Measurements from ENCODE around the gene MST1. TPM values are rescaled to one million over a fixed set of nuclear protein-coding genes. Genes with fewer than 3 reads are reported as not detected.

Gene MST1
- total and polyA plus RNA-seq, 5 experiments from 2014 or later, result 0.29 to 13.7 (median 1.1) TPM

DNA sequence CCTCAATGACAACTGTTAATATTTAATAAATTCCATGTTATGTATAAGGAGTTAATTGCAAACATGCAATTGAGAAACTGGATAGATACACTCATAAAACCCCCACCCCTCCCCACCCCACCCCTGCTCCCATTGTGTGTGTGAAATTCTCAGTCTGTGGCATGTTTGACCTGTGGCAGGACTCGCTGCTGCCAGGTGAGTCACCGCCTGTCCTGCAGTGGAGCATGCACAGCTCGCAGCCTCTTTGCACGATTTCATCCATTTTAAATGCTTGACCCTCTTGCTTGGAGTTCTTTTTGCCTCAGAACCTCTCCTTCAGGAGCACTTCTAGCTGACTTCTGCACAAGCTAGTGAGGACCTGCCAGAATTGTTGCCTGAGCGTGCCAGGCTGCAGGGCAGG is 20.4 kb downstream of the MST1 start:
- Mint-ChIP-seq H3K9me3 (no peaks in the 10 kb centered on the region), H3K27ac (peak overlapping the region in 1 of 10 donors; percentile 53), H3K36me3 (no peaks in the 10 kb centered on the region), H3K4me3 (no peak overlapping the region), H3K27me3 (no peaks in the 10 kb centered on the region), H3K4me1 (peaks cover 7 to 16% (median 15%) of the 10 kb centered on the region in 4 donors)
- POLR2A ChIA-PET, result interaction anchor here (0.8 kb wide), 1 partner anchor 129 kb away, joined by 3 read pairs; no protein-coding TSS in a partner anchor
- DNase-seq, result no peak
- ATAC-seq, result no peak

GRCh38 chr3:49668414-49668797 is 20.9 kb downstream of the MST1 start:
- POLR2A ChIA-PET, result no interaction called here

GRCh38 chr3:49667701-49668413 is 21.4 kb downstream of the MST1 start:
- H3K36me3 Mint-ChIP-seq, result no peaks in the 10 kb centered on the region
- no peaks in the 10 kb centered on the region for H3K27me3 Mint-ChIP-seq
- no peaks in the 10 kb centered on the region for H3K9me3 Mint-ChIP-seq
- H3K27ac Mint-ChIP-seq, result no peak overlapping the region
- POLR2A ChIA-PET, result no interaction called here
- no peak overlapping the region for H3K4me3 Mint-ChIP-seq
- no peak for ATAC-seq
- no peak for DNase-seq
- H3K4me1 Mint-ChIP-seq, result peaks cover 5 to 8% (median 6%) of the 10 kb centered on the region in 4 donors

More at GRCh38 chr3:49668414-49668797, 20.9 kb downstream of the MST1 start:
- no peak overlapping the region for H3K4me3 Mint-ChIP-seq
- H3K27ac Mint-ChIP-seq, result no peak overlapping the region
- peaks cover 5 to 12% (median 11%) of the 10 kb centered on the region in 4 donors for H3K4me1 Mint-ChIP-seq
- no peaks in the 10 kb centered on the region for H3K27me3 Mint-ChIP-seq
- no peaks in the 10 kb centered on the region for H3K36me3 Mint-ChIP-seq
- no peaks in the 10 kb centered on the region for H3K9me3 Mint-ChIP-seq
- DNase-seq (no peak), ATAC-seq (no peak)

GRCh38 chr3:49666592-49666991 is 22.7 kb downstream of the MST1 start:
- DNase-seq (no peak), ATAC-seq (no peak)
- H3K27me3 Mint-ChIP-seq, result no peaks in the 10 kb centered on the region
- POLR2A ChIA-PET, result interaction anchor here (0.6 to 0.7 kb wide), 2 partner anchors 9 to 109 kb away, joined by 3 to 6 read pairs; no protein-coding TSS in a partner anchor
- H3K4me1 Mint-ChIP-seq, result peaks cover 0 to 2% (median 0%) of the 10 kb centered on the region in 4 donors
- H3K36me3 Mint-ChIP-seq, result no peaks in the 10 kb centered on the region
- H3K9me3 Mint-ChIP-seq, result no peaks in the 10 kb centered on the region
- H3K27ac Mint-ChIP-seq, result no peak overlapping the region
- H3K4me3 Mint-ChIP-seq, result no peak overlapping the region

GRCh38 chr3:49665822-49666519 is 23.3 kb downstream of the MST1 start:
- POLR2A ChIA-PET, result no interaction called here

DNA sequence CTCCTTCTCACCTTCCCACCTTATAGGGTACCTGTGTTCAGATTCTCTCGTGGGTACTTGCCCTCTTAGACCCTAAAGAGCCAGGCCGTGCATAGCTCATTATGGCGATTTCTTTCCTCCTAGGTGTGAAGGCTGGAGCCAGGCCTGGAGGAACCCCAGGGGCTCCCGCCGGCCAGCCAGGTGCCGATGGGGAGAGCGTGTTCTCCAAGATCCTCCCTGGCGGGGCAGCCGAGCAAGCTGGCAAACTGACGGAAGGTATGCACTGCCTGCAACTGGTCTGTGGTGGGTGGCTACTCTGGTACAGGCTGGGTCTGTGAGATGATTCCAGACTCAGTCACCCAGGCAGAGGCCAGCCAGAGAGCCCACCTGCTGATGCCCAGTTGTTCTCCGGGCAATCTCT is 25.0 kb downstream of the MST1 start:
- H3K36me3 Mint-ChIP-seq, result no peaks in the 10 kb centered on the region
- POLR2A ChIA-PET, result interaction anchor here (0.7 kb wide), 1 partner anchor 207 kb away, joined by 4 read pairs; no protein-coding TSS in a partner anchor
- H3K9me3 Mint-ChIP-seq, result no peaks in the 10 kb centered on the region
- ATAC-seq, result no peak
- peaks cover 0 to 3% (median 0%) of the 10 kb centered on the region in 5 donors for H3K27me3 Mint-ChIP-seq
- H3K4me3 Mint-ChIP-seq, result no peak overlapping the region
- DNase-seq, result no peak
- no peaks in the 10 kb centered on the region for H3K4me1 Mint-ChIP-seq
- no peak overlapping the region for H3K27ac Mint-ChIP-seq

More at GRCh38 chr3:49665822-49666519, 23.3 kb downstream of the MST1 start:
- no peak for ATAC-seq
- H3K27me3 Mint-ChIP-seq, result no peaks in the 10 kb centered on the region
- H3K9me3 Mint-ChIP-seq, result no peaks in the 10 kb centered on the region
- no peak overlapping the region for H3K27ac Mint-ChIP-seq
- no peaks in the 10 kb centered on the region for H3K4me1 Mint-ChIP-seq
- no peak overlapping the region for H3K4me3 Mint-ChIP-seq
- H3K36me3 Mint-ChIP-seq, result no peaks in the 10 kb centered on the region
- DNase-seq, result no peak

- Mint-ChIP-seq H3K9me3 (no peaks in the 10 kb centered on the region), H3K4me1 (no peaks in the 10 kb centered on the region), H3K4me3 (no peak overlapping the region), H3K27ac (no peak overlapping the region), H3K27me3 (peaks cover 0 to 3% (median 0%) of the 10 kb centered on the region in 5 donors), H3K36me3 (no peaks in the 10 kb centered on the region)
- POLR2A ChIA-PET, result no interaction called here
- ATAC-seq, result no peak
- DNase-seq, result no peak
These were observed 25.4 kb downstream of the MST1 start for GRCh38 chr3:49663831-49664230.

DNA sequence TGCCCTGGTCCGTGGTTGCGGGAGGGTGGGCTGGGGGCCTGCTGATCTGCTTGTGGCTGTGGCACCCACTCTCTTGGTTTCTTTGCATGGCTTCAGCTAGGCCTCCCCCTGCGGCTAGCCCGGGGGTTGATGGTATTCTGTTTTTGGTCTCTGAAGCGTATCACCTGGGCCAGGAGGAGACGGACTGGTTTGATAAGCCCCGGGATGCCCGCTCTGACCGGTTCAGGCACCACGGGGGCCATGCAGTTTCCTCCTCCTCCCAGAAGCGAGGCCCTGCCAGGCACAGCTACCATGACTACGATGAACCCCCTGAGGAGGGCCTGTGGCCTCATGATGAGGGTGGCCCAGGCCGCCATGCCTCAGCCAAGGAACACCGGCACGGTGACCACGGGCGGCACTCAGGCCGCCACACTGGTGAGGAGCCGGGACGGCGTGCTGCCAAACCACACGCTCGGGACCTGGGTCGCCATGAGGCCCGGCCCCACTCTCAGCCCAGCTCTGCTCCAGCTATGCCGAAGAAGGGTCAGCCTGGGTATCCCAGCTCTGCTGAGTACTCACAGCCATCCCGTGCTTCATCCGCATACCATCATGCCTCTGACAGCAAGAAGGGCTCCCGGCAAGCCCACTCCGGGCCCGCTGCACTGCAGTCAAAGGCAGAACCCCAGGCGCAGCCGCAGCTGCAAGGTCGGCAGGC is 26.4 kb downstream of the MST1 start:
- POLR2A ChIA-PET, result interaction anchor here (1.0 kb wide), 1 partner anchor 9 kb away, joined by 4 read pairs; no protein-coding TSS in a partner anchor
- H3K27me3 Mint-ChIP-seq, result peaks cover 0 to 3% (median 0%) of the 10 kb centered on the region in 5 donors
- no peaks in the 10 kb centered on the region for H3K9me3 Mint-ChIP-seq
- no peak overlapping the region for H3K27ac Mint-ChIP-seq
- H3K36me3 Mint-ChIP-seq, result no peaks in the 10 kb centered on the region
- DNase-seq (no peak), ATAC-seq (no peak)
- no peak overlapping the region for H3K4me3 Mint-ChIP-seq
- H3K4me1 Mint-ChIP-seq, result no peaks in the 10 kb centered on the region

GRCh38 chr3:49662021-49662420 is 27.3 kb downstream of the MST1 start:
- no peaks in the 10 kb centered on the region for H3K4me1 Mint-ChIP-seq
- POLR2A ChIA-PET, result interaction anchor here (1.0 kb wide), 1 partner anchor 10 kb away, joined by 4 read pairs; no protein-coding TSS in a partner anchor
- DNase-seq (no peak), ATAC-seq (no peak)
- no peaks in the 10 kb centered on the region for H3K9me3 Mint-ChIP-seq
- H3K27ac Mint-ChIP-seq, result no peak overlapping the region
- no peaks in the 10 kb centered on the region for H3K36me3 Mint-ChIP-seq
- peaks cover 0 to 7% (median 2%) of the 10 kb centered on the region in 5 donors for H3K27me3 Mint-ChIP-seq
- H3K4me3 Mint-ChIP-seq, result no peak overlapping the region

DNA sequence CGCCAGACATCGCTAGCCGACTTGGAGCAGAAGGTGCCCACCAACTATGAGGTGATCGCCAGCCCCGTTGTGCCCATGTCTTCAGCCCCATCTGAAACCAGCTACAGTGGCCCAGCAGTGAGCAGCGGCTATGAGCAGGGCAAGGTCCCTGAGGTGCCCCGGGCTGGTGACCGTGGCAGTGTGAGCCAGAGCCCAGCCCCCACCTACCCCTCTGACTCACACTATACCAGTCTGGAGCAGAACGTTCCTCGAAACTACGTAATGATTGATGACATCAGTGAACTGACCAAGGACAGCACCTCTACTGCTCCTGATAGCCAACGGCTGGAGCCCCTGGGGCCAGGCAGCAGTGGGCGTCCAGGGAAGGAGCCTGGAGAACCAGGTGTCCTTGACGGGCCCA is 28.0 kb downstream of the MST1 start:
- no peak overlapping the region for H3K27ac Mint-ChIP-seq
- POLR2A ChIA-PET, result no interaction called here
- no peaks in the 10 kb centered on the region for H3K36me3 Mint-ChIP-seq
- peaks cover 0 to 9% (median 5%) of the 10 kb centered on the region in 5 donors for H3K27me3 Mint-ChIP-seq
- H3K4me1 Mint-ChIP-seq, result no peaks in the 10 kb centered on the region
- no peaks in the 10 kb centered on the region for H3K9me3 Mint-ChIP-seq
- H3K4me3 Mint-ChIP-seq, result no peak overlapping the region
- ATAC-seq (no peak), DNase-seq (no peak)

GRCh38 chr3:49659756-49660155 is 29.5 kb downstream of the MST1 start:
- Mint-ChIP-seq H3K27me3 (peaks cover 0 to 12% (median 6%) of the 10 kb centered on the region in 5 donors), H3K9me3 (no peaks in the 10 kb centered on the region), H3K36me3 (no peaks in the 10 kb centered on the region), H3K4me3 (no peak overlapping the region), H3K27ac (no peak overlapping the region), H3K4me1 (no peaks in the 10 kb centered on the region)
- ATAC-seq (no peak), DNase-seq (no peak)
- POLR2A ChIA-PET, result no interaction called here

DNA sequence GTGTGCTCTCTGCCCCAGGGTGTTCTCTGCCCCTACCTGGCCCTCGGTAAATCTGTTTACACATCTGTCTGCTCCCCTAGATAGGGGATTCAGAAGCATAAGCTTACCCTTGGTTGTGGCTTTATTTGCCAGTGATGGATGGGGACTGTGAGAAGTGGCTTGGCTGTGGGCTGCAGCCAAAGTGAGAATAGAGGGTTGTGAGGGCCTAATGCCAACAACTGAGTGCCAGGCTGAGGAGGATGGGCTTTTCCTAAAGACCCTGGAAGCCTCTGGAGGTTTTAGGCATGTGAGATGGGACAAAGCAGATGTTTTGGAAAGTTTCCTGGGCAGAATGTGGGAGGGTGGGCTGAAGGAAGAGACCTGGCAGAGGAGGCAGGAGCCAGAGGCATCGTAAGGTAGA is 30.6 kb downstream of the MST1 start:
- POLR2A ChIA-PET, result no interaction called here
- no peaks in the 10 kb centered on the region for H3K4me1 Mint-ChIP-seq
- H3K4me3 Mint-ChIP-seq, result no peak overlapping the region
- no peaks in the 10 kb centered on the region for H3K36me3 Mint-ChIP-seq
- H3K27ac Mint-ChIP-seq, result no peak overlapping the region
- ATAC-seq, result no peak
- DNase-seq, result no peak
- no peaks in the 10 kb centered on the region for H3K9me3 Mint-ChIP-seq
- peaks cover 0 to 12% (median 6%) of the 10 kb centered on the region in 5 donors for H3K27me3 Mint-ChIP-seq

All from naive thymus-derived CD8-positive, alpha-beta T cell (primary cell).